ENCODE measurements around the gene LRRC32.
"Not testable (repeated sequence)": the region's sequence is repeated elsewhere in the genome, so short reads cannot be mapped to it uniquely, and the experiment has no call there.

Gene LRRC32

DNA sequence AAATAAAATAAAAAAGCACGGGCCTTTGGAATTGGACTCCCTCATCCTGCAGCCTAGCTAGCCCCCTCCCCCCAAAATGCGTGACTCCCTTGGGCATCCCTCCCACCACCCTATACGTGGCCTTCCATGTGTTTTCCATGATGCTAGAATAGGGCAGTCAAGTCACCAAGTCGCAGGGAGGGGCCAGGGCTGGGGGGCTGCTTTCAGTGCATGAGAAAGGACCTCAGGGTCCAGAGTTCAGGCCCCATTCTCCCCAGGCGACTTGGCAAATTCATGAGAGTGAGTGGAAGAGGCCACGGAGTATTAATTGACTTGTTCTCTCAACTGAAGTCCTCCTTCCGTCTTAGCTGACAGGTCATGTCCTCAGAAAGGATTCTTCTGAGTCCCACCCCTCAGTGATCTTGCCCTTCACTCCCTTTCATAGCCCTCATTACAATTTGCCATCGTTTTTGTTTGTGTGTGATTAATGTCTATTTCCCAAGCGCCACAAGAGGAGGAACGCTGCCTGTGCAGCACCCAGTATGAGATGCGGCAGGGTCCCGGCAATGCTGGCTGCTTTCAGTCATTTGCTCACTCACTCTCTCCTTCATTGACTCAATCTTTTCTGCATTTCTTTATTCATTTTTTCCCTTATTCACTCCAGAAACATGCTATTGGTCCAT lies 17.4 kb downstream of the LRRC32 start:
- FAIRE-seq (no peak), DNase-seq (ENCODE audit: insufficient read length, low spot score) (no peak)
- no peak for TF ChIP-seq POLR2A (IDR thresholded peaks at IDR 0.05; ENCODE audit: low read depth, low read length)

DNA sequence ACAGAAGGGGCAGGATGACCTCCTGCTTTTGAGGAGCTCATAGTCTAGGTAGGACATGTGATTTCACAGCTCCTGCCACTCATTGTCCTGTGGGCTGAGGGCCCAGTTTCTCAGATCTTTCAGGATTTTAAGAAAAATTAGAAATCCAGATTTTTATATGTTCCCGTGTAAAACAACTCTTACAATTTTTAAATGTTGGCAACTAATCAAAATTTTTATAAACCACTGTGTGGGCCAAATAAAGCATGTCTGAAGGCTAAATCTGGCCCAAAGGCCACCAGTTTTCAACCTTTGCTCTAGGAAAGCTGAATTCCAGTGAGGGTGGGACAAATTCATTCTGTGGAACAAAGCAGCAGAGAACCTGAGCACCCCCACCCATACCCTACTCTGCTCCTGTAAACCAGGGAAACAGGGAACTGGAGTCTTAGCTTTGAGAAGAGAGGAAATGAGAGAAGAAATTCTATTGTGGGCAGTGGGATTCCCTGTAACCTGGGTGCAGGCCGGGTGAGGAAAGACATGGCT lies 20.6 kb downstream of the LRRC32 start:
- DNase-seq (ENCODE audit: insufficient read length, low spot score) (no peak), FAIRE-seq (no peak)
- no peak for TF ChIP-seq POLR2A (IDR thresholded peaks at IDR 0.05; ENCODE audit: low read depth, low read length)

DNA sequence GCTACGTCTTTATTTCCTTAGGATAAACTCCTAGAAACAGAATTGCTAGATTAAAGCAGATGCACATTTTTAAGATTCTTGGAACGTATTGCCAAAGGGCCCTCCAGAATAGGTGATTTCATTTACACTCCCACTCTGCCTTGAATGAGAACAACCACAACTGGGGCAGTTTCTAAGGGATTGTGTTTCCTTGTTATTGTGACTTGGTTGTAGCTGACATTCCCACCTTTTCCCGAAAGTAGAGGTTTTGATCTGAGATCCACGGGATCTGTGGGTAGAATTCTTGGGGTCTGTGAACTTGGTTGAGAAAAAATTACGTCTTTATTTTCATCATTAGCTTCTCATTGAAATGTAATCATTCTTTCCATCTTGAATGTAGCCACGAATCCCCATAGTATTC lies 21.5 kb downstream of the LRRC32 start:
- no peak for TF ChIP-seq POLR2A (IDR thresholded peaks at IDR 0.05; ENCODE audit: low read depth, low read length)
- no peak for FAIRE-seq
- DNase-seq (ENCODE audit: insufficient read length, low spot score): no peak

DNA sequence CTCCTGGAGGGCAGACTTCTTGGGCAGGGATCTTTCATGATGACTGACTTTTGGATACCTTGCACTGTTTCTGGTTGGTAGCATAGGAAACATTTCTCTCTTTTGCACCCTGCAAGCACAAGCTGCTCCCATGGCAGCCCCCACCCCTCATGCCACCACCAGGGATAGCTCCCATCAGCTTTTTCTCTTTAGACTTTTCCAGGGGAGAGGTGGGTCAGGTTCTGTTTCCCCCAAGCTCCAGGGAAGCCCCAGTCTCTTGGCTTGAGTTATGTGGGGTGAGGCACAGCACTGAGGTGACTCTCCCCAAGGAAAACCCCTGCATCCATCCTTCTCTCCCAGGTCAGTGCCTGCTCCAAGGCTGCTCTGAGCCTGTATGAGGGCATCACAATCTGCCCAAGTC lies 22.5 kb downstream of the LRRC32 start:
- DNase-seq (ENCODE audit: insufficient read length, low spot score): no peak
- FAIRE-seq: no peak
- no peak for TF ChIP-seq POLR2A (IDR thresholded peaks at IDR 0.05; ENCODE audit: low read depth, low read length)

DNA sequence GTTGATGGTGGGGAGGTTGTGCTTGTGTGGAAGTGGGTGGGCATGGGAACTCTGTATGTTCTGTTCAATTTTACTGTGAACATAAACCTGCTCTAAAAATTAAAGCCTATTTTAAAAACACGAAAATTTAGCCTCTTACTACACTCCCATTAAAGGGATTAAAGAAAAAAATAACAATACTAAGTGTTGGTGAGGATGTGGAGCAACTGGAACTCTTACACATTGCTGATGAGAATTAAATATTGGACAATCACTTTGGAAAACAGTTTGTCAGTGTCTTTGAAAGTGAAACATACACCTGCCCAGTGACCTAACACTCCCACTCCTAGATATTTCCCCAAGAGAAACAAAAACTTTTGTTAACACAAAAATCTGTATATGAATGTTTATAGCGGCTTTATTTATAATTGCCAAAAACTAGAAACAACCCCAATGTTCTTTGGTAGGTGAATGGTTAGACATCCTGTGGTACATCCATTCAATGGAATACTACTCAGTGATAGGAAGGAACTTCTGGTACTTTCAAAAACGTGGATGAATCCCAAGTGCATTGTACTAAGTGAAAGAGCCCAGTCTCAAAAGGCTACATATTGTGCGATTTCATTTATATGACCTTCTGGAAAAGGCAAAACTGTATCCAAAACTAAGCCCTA lies 23.5 kb downstream of the LRRC32 start:
- FAIRE-seq: no peak
- TF ChIP-seq POLR2A (IDR thresholded peaks at IDR 0.05; ENCODE audit: low read depth, low read length): no peak
- no peak for DNase-seq (ENCODE audit: insufficient read length, low spot score)

DNA sequence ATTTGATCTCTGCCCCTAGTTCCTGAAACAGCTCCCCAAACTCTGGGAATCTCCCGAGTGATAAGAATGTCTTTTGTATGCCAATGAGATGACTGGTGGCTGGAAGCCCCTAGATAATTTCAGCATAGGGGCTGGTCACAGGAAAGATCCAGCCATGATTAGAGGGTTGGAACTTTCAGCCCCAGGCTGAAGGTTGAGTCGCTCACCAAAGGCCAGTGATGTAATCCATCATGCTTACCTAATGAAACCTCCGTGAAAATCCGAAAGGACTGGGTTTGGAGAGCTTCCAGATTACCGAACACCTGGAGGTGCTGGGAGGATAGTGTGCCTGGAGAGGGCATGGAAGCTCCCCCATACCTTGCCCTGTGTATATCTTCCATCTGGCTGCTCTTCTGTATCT lies 26.0 kb downstream of the LRRC32 start:
- DNase-seq (ENCODE audit: insufficient read length, low spot score) (no peak), FAIRE-seq (no peak)
- TF ChIP-seq POLR2A (IDR thresholded peaks at IDR 0.05; ENCODE audit: low read depth, low read length): no peak

DNA sequence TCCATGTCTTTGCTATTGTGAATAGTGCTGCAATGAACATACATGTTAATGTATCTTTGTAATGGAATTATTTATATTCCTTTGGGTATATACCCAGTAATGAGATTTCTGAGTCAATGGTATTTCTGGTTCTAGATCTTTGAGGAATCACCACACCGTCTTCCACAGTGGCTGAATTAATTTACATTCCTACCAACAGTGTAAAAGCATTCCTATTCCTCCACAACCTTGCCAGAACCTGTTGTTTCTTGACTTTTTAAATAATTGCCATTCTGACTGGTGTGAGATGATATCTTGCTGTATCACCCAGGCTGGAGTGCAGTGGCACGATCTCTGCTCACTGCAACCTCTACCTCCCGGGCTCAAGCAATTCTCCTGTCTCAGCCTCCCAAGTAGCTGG lies 26.8 kb downstream of the LRRC32 start:
- DNase-seq (ENCODE audit: insufficient read length, low spot score); FAIRE-seq: not testable (repeated sequence)

DNA sequence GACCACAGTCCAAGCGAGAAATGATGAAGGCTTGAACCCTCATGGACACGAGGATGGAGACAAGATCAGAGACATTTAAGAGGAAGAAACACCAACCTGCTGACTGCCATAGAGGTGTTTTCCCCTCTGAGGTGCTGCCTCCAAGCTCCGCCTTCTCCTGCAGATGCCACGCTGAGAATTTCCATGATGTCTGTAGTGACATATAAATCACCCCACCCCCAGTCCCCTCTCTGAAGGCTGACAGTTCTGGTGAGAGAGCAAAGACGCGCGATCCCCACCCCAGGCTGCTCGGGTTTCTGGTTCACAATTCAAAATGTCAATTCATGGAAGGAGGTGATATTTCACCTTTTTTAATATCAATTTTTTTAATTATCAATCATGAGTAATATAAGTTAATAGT lies 28.2 kb downstream of the LRRC32 start:
- FAIRE-seq (no peak), DNase-seq (ENCODE audit: insufficient read length, low spot score) (no peak)
- no peak for TF ChIP-seq POLR2A (IDR thresholded peaks at IDR 0.05; ENCODE audit: low read depth, low read length)

DNA sequence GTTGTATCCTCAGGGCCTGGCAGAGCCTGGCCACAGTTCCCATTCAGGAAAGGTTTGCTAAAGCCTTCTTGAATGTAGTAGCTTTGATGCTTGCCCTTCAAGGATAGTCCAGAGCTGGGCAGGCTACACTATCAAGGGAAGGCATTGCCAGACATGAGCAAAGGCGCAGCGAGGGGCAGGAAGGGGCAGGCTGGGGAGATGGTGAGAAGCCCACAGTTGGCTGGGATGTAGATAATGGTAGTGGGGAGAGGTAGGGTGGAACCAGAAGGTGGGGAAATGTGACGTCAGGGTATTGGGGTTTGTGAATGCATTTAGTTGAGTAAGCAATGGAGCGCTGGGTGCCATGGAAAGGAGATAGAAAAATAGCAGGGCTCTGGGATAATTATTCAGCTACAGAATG lies 28.6 kb downstream of the LRRC32 start:
- no peak for TF ChIP-seq POLR2A (IDR thresholded peaks at IDR 0.05; ENCODE audit: low read depth, low read length)
- DNase-seq (ENCODE audit: insufficient read length, low spot score) (no peak), FAIRE-seq (no peak)

DNA sequence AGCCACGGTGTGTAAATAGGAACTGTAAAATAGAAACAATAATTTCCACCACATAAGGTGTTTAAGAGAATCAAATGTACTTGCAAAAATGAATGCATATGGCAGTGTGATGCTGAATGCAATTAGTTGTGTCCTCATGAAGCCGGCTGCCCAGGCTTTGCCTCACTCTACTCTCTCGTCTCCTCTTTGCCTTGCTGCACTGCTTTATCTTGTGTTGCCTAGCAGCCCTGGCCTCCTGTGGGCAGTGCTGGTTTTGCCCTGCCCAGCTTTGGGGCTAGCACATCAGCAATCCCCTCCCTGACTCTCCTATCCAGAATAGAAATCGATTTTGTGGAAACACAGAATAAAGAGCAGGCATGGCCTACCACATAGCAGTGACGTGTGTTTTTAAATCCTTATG lies 30.0 kb downstream of the LRRC32 start:
- DNase-seq (ENCODE audit: insufficient read length, low spot score): no peak
- no peak for TF ChIP-seq POLR2A (IDR thresholded peaks at IDR 0.05; ENCODE audit: low read depth, low read length)
- no peak for FAIRE-seq

DNA sequence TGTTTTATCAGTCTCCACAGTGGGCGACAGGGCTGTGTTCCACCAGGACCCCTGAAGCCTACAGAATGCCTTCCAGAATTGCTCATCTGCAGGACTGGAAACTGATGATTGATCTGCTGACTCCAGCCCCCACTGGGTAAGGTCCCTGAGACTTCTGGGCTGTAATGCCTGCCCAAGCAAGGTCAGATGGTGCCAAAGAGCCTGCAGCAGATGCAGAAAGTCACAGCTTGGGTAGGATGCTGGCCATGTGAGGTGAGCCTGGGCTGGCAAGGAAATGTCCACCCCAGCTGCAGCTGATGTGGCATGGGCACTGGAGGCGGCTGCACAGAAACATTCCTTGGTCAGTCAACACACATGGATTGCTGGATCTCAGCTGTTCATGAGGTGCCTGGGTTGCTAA lies 30.9 kb downstream of the LRRC32 start:
- DNase-seq (ENCODE audit: insufficient read length, low spot score): no peak
- TF ChIP-seq POLR2A (IDR thresholded peaks at IDR 0.05; ENCODE audit: low read depth, low read length): no peak
- no peak for FAIRE-seq

DNA sequence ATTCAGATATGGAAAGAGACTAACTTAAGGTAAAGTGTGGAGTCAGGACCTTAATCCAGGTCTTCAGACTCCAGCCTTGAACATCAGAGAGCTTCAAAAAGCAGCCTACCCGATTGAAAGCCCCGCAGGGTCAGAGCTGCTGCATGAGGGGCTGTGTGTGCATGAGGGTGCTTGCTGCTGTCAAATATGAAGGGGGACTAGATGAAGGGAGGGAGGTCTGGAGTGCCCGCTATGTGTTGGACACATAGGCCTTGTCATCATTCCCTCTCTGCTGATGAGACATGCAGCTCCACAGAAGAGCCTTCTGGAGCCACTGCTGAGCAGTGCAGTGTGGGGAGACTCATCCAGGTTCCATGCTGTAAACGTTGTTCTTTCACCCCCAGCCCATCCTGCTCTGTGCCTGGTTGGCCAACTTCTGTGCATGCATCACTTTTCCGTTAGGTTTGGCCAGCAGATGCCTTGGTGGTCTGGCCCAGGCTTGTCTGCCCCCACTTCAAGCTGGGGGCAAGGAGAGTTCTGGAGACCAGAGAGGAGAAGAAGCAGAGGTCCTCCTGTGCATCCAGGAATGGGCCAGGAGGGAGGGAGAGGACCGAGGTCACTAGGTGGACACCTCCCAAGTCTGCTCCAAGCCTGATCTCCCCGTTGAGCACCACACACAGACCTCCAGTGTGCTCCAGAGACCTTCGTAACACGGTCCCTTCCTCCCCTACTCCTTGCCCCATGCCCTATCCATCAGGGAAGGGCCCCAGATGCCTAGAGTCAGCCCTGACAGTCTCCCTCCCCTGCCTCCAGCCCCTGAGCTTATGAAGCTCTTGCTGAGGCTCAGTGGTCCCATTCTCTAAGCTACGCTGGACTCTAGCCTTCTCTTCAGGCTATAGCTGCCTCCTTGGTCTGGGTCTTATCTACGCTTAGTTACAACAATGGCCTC lies 32.0 kb downstream of the LRRC32 start:
- TF ChIP-seq POLR2A (IDR thresholded peaks at IDR 0.05; ENCODE audit: low read depth, low read length): no peak
- DNase-seq (ENCODE audit: insufficient read length, low spot score) (no peak), FAIRE-seq (no peak)

DNA sequence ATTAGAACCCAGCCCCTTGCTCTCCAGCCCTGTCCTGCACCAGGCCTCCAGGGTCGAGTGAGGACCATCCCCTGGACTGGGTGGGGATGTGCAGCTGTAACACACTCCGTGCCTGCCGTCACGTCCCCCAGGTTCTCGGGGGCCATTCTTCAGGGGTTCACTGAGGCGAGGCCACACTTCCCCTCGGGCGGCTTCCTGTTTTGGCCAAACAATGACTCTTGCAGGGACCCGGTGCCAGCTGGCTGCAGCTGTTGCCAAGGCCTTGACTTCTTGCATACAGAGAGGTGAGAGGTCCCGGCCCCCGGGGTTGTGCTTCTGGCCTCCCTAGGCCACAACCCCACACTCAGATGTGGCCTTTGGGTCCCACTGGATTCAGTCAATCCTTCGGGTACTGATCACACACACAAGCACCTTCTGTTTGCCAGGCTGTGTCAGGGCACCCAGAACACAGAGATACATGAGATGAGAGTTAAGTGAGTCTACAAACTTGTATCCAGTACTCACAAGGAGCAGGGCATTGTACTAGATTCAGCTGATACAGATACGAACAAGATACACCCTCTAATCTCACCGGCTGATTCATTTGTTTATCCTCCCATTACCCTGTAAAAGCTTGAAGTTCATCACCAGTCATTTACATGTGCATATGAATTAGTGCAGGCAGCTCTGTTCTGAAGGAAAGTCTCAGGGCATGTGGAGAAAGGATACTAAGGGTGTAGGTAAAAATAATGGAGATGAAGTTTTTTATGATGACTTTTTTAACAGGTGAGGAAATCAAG lies 32.9 kb downstream of the LRRC32 start:
- no peak for DNase-seq (ENCODE audit: insufficient read length, low spot score)
- FAIRE-seq: no peak
- no peak for TF ChIP-seq POLR2A (IDR thresholded peaks at IDR 0.05; ENCODE audit: low read depth, low read length)

Data from H54 (cell line).